H1 (cell line): ENCODE data around the gene ARID4B. TPM values are rescaled to one million over a fixed set of nuclear protein-coding genes. Genes with fewer than 3 reads are reported as not detected.

Source experiments
- CTCF ChIA-PET: fragments of 300-600 bp; sonication (Branson Sonifier 250); formaldehyde crosslinking; loops from one replicate; lab custom pipeline; 2021; ENCODE audit not compliant: partially characterized antibody; lab: Charles Lee
- POLR2A ChIA-PET: fragments of 300-600 bp; sonication (Branson Sonifier 250); formaldehyde crosslinking; loops from one replicate; lab custom pipeline; 2021; ENCODE audit warnings: inconsistent platforms; ENCODE audit not compliant: partially characterized antibody; lab: Charles Lee
- DNase-seq, 2 experiments: peaks; one replicate each; pipeline versions ENCODE4 v3.0.0 to v3.0.0-alpha.2; 2010 to 2022; ENCODE audit warnings: low spot score in 2 of 2, low read depth in 1 of 2, mixed read lengths in 1 of 2
- FAIRE-seq: peaks from 2 replicates; lab custom pipeline; 2011; peaks lifted over from hg19 to GRCh38; lab: Jason Lieb, UNC
- H2AFZ ChIP-seq: 2 replicates; pipeline ENCODE4 v1.8.1; 2012; ENCODE audit warnings: low read length, inconsistent platforms
- H2AK5ac ChIP-seq: 2 replicates; pipeline ENCODE4 v1.6.1; 2013; ENCODE audit warnings: low read depth, low read length
- H2BK120ac ChIP-seq: replicated peaks from 2 replicates; pipeline ENCODE3; 2013; ENCODE audit warnings: low read depth, low read length, inconsistent platforms
- H2BK12ac ChIP-seq: 2 replicates; pipeline ENCODE4 v1.6.1; 2013; ENCODE audit warnings: low read depth, low read length
- H2BK15ac ChIP-seq: 2 replicates; pipeline ENCODE4 v1.6.1; 2013; ENCODE audit warnings: low read length
- H2BK20ac ChIP-seq: 2 replicates; pipeline ENCODE4 v1.6.1; 2013; ENCODE audit warnings: low read length
- H2BK5ac ChIP-seq: 2 replicates; pipeline ENCODE4 v1.6.1; 2013; ENCODE audit warnings: low read depth, low read length
- H3K14ac ChIP-seq: 2 replicates; pipeline ENCODE4 v1.6.1; 2013; ENCODE audit warnings: inconsistent platforms; ENCODE audit not compliant: insufficient read length
- H3K18ac ChIP-seq: 2 replicates; pipeline ENCODE4 v1.6.1; 2013; ENCODE audit warnings: low read length; ENCODE audit errors: extremely low read depth
- H3K23ac ChIP-seq: 2 replicates; pipeline ENCODE4 v1.6.1; 2013; ENCODE audit warnings: inconsistent platforms; ENCODE audit not compliant: insufficient read length
- H3K23me2 ChIP-seq: 2 replicates; pipeline ENCODE4 v1.6.1; 2013; ENCODE audit warnings: low read depth, low read length
- H3K27ac ChIP-seq: 2 replicates; pipeline ENCODE4 v1.6.1; 2011; ENCODE audit warnings: low read depth, low read length, inconsistent platforms
- H3K27me3 ChIP-seq, 4 experiments: replicated peaks in 1 of 4; 1 replicate in 1 of 4; 2 replicates in 3 of 4; pipeline versions ENCODE4 v1.6.1 to v1.8.1; 2011 to 2013; ENCODE audit warnings: low read length in 3 of 4, mild to moderate bottlenecking in 3 of 4, inconsistent platforms in 2 of 4, mixed read lengths in 2 of 4, moderate library complexity in 1 of 4; ENCODE audit not compliant: control insufficient read depth in 3 of 4, insufficient read depth in 3 of 4; ENCODE audit errors: extremely low read depth in 1 of 4
- H3K36me3 ChIP-seq, 4 experiments: 2 replicates each; pipeline versions ENCODE4 v1.6.1 to v1.8.1; 2011 to 2013; ENCODE audit warnings: mild to moderate bottlenecking in 4 of 4, low read length in 3 of 4, moderate library complexity in 2 of 4, control low read depth in 1 of 4, inconsistent platforms in 1 of 4; ENCODE audit not compliant: insufficient read depth in 4 of 4, control insufficient read depth in 2 of 4
- H3K4ac ChIP-seq: replicated peaks from 2 replicates; pipeline ENCODE3; 2013; ENCODE audit warnings: low read length, low read depth, mixed read lengths, inconsistent platforms; ENCODE audit not compliant: insufficient read length
- H3K4me1 ChIP-seq, 4 experiments: replicated peaks in 1 of 4; 1 replicate in 1 of 4; 2 replicates in 3 of 4; pipeline versions ENCODE4 v1.6.1 to v1.8.1; 2011 to 2013; ENCODE audit warnings: low read length in 3 of 4, inconsistent platforms in 2 of 4, mixed read lengths in 1 of 4; ENCODE audit not compliant: insufficient read depth in 4 of 4, control insufficient read depth in 3 of 4
- H3K4me2 ChIP-seq, 2 experiments: 2 replicates each; pipeline versions ENCODE4 v1.6.1 to v1.8.1; 2011 to 2013; ENCODE audit warnings: low read depth in 2 of 2, low read length in 2 of 2, control low read depth in 1 of 2, inconsistent platforms in 1 of 2, mild to moderate bottlenecking in 1 of 2; ENCODE audit not compliant: insufficient read depth in 1 of 2
- H3K4me3 ChIP-seq, 4 experiments: fragments of 200-600, 300-600 bp in 1 of 4; sonication (generic), shearing (Covaris generic), sonication (Bioruptor Twin) in 1 of 4; 2 replicates each; pipeline versions ENCODE4 v1.5.1 to v1.8.1; 2011 to 2016; ENCODE audit warnings: low read length in 4 of 4, low read depth in 3 of 4, control low read depth in 2 of 4, inconsistent platforms in 2 of 4, mild to moderate bottlenecking in 2 of 4, mixed read lengths in 1 of 4, moderate library complexity in 1 of 4; ENCODE audit not compliant: insufficient read depth in 2 of 4; ENCODE audit errors: extremely low read depth in 1 of 4
- H3K56ac ChIP-seq: replicated peaks from 2 replicates; pipeline ENCODE3; 2013; ENCODE audit warnings: low read depth, mild to moderate bottlenecking, mixed read lengths, low read length, inconsistent platforms; ENCODE audit not compliant: insufficient read length
- H3K79me1 ChIP-seq: 2 replicates; pipeline ENCODE4 v1.6.1; 2013; ENCODE audit warnings: low read depth, low read length, control low read depth
- H3K79me2 ChIP-seq, 2 experiments: 2 replicates each; pipeline versions ENCODE4 v1.6.1 to v1.8.1; 2012 to 2013; ENCODE audit warnings: low read length in 2 of 2, mild to moderate bottlenecking in 2 of 2, inconsistent platforms in 1 of 2; ENCODE audit not compliant: insufficient read depth in 2 of 2, control insufficient read depth in 1 of 2
- H3K9ac ChIP-seq, 4 experiments: replicated peaks in 1 of 4; 1 replicate in 1 of 4; 2 replicates in 3 of 4; pipeline versions ENCODE4 v1.6.1 to v1.8.1; 2011 to 2013; ENCODE audit warnings: low read depth in 3 of 4, low read length in 3 of 4, control low read depth in 2 of 4, mild to moderate bottlenecking in 2 of 4, moderate library complexity in 2 of 4, inconsistent platforms in 1 of 4; ENCODE audit errors: extremely low read depth in 1 of 4
- H3K9me3 ChIP-seq, 2 experiments: 2 replicates each; pipeline versions ENCODE4 v1.6.1 to v1.8.1; 2012 to 2013; ENCODE audit warnings: mild to moderate bottlenecking in 2 of 2, moderate library complexity in 2 of 2, control low read depth in 1 of 2, inconsistent platforms in 1 of 2, low read depth in 1 of 2, low read length in 1 of 2, mixed read lengths in 1 of 2; ENCODE audit not compliant: insufficient read depth in 2 of 2
- H4K20me1 ChIP-seq, 2 experiments: replicated peaks in 1 of 2; 2 replicates each; pipeline versions ENCODE3 to v1.8.1; 2011 to 2013; ENCODE audit warnings: inconsistent platforms in 2 of 2, low read length in 2 of 2, mild to moderate bottlenecking in 1 of 2; ENCODE audit not compliant: insufficient read depth in 2 of 2, control insufficient read depth in 1 of 2
- H4K5ac ChIP-seq: 2 replicates; pipeline ENCODE4 v1.6.1; 2013; ENCODE audit warnings: low read length, low read depth, mixed read lengths, inconsistent platforms; ENCODE audit not compliant: insufficient read length
- H4K8ac ChIP-seq: 2 replicates; pipeline ENCODE4 v1.8.0; 2013; ENCODE audit warnings: mild to moderate bottlenecking, moderate library complexity, low read length, inconsistent platforms; ENCODE audit not compliant: insufficient read depth; ENCODE audit errors: extremely low read depth
- H4K91ac ChIP-seq: replicated peaks from 2 replicates; pipeline ENCODE3; 2013; ENCODE audit warnings: low read length, mixed read lengths, inconsistent platforms; ENCODE audit not compliant: insufficient read length
- ASH2L ChIP-seq: fragments of 200-600, 300-600 bp; sonication (generic); IDR thresholded peaks from one replicate; pipeline ENCODE4 v1.7.1; 2017; ENCODE audit warnings: low read length
- BACH1 ChIP-seq: IDR thresholded peaks from 2 replicates; pipeline ENCODE4 v1.6.1; 2012; ENCODE audit warnings: low read length, improper control_type of control experiment
- CBX8 ChIP-seq: fragments of 300-800, 300-1000 bp; sonication (generic); IDR thresholded peaks from 2 replicates; pipeline ENCODE4 v1.7.1; 2016; ENCODE audit warnings: low read depth, low read length, borderline replicate concordance
- CHD1 ChIP-seq: IDR thresholded peaks from 2 replicates; pipeline ENCODE4 v1.6.1; 2012; ENCODE audit warnings: low read depth, low read length, improper control_type of control experiment
- JUND ChIP-seq: IDR thresholded peaks from 2 replicates; pipeline ENCODE4 v1.6.1; 2011; ENCODE audit warnings: mild to moderate bottlenecking, improper control_type of control experiment, low read length
- SP1 ChIP-seq: IDR thresholded peaks from 2 replicates; pipeline ENCODE4 v1.6.1; 2011; ENCODE audit warnings: low read depth, low read length
- SP4 ChIP-seq: IDR thresholded peaks from 2 replicates; pipeline ENCODE4 v1.6.1; 2012; ENCODE audit warnings: low read length, inconsistent platforms
- SUZ12 ChIP-seq: fragments of 200-600 bp; sonication (generic); IDR thresholded peaks from 2 replicates; pipeline ENCODE4 v1.6.1; 2012; ENCODE audit warnings: mild to moderate bottlenecking, inconsistent platforms, low read length, moderate library complexity, mixed read lengths
- USF2 ChIP-seq: IDR thresholded peaks from 2 replicates; pipeline ENCODE4 v1.6.1; 2011; ENCODE audit warnings: low read length, improper control_type of control experiment
- ZNF274 ChIP-seq: IDR thresholded peaks from 2 replicates; pipeline ENCODE4 v1.7.0; 2012; ENCODE audit warnings: low read length, borderline replicate concordance; ENCODE audit errors: extremely low read depth
- WGBS, 2 experiments: shearing (Covaris generic) in 1 of 2; methylation state at CpG; one replicate each; pipeline versions ENCODE4 v1.1.6 to v1.1.7; 2013 to 2015; ENCODE audit warnings: low lambda C conversion rate in 2 of 2, mixed read lengths in 2 of 2, inconsistent platforms in 1 of 2, low coverage in 1 of 2, missing lambda C conversion rate in 1 of 2; ENCODE audit not compliant: insufficient replicate concordance in 2 of 2, insufficient coverage in 1 of 2, insufficient read length in 1 of 2; ENCODE audit errors: extremely low coverage in 1 of 2, missing lambda C conversion rate in 1 of 2; 5-methylcytosine and 5-hydroxymethylcytosine counted together
- polyA plus RNA-seq, 7 experiments: library from polyadenylated mRNA; depleted of rRNA in 3 of 7; stranded (reverse) in 5 of 7; unstranded in 2 of 7; fragments of >200 nt in 5 of 7; fragments of 200-250 nt in 2 of 7; gene quantifications; 1 replicate in 5 of 7; 2 replicates in 1 of 7; 4 replicates in 1 of 7; pipeline versions ENCODE4 v1.2.1 to v1.2.3, GENCODE V29; 2011 to 2013; ENCODE audit warnings: missing spikeins in 2 of 7, mixed read lengths in 2 of 7
- total RNA-seq: library from RNA; stranded (reverse); fragmentation: NEBNext Ultra II Directional; extraction: Animal tissue kit (Norgen Biotek cat#: 25700); gene quantifications from 2 replicates; pipeline ENCODE4 v1.2.1, GENCODE V29; 2021
- TF ChIP-seq, protein P1 (sequence below): IDR thresholded peaks from 2 replicates; pipeline ENCODE4 v1.6.1; 2012; ENCODE audit warnings: inconsistent platforms

Gene ARID4B
- total and polyA plus RNA-seq, 2 of the 8 experiments (the other 6 are each of a cell fraction or from before 2014, with no cell fraction given), result 5.1 to 28.8 TPM

DNA sequence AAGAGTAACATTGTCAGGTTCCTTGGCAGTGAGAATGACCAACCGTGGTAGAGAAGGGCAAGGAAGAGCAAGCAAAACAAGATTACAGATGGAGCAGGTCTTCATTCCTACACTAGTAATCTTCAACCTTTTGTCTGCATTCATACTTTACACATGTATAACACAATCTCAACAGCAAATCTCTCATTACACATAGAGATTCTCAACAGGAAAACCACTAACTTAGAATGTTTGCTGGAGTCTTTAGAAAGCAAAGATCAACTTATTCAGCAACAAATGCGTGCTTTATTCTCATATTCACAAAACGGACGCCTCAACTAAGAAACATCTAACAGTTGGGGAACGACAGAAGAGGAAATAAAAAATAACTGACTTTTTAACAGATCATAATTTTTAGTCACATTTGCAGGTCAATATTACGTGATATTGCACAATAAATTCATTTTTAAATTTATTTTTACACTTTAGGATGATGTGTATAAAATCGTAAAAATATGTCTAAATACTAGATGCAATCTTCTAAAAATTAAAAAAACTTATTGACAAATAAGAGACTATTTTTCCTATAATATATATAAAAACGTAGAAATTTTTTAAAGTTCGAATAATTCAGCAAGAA is 82.9 kb downstream of the ARID4B start:
- no peaks in the 10 kb centered on the region for H4K20me1 ChIP-seq
- FAIRE-seq, result no peak

More for the DNA sequence above, 82.9 kb downstream of the ARID4B start:
- ChIA-PET POLR2A (no interaction called here), CTCF (interaction anchor here (1.6 kb wide), 1 partner anchor 172 kb away, joined by 5 read pairs; no protein-coding TSS in a partner anchor)
- Histone ChIP-seq H2AFZ (no peak overlapping the region), H2BK12ac (no peak overlapping the region), H2BK5ac (no peak overlapping the region), H3K9me3 (no peaks in the 10 kb centered on the region; a peak in 1 of 4 replicates), H3K79me2 (peaks cover 0 to 8% of the 10 kb centered on the region in 2 experiments; a peak in 1 of 4 replicates), H3K23me2 (no peaks in the 10 kb centered on the region), H3K23ac (no peak overlapping the region), H3K36me3 (peaks cover 0 to 24% (median 4%) of the 10 kb centered on the region in 4 experiments; a peak in 2 of 8 replicates), H3K18ac (no peak overlapping the region), H3K56ac (no peak overlapping the region), H2BK20ac (no peak overlapping the region), H3K79me1 (0 out of 2 replicates have a peak, but pooled peaks cover 2% of the 10 kb centered on the region), H3K27me3 (no peaks in the 10 kb centered on the region), H2BK15ac (no peak overlapping the region), H2AK5ac (no peak overlapping the region), H2BK120ac (no peak overlapping the region), H3K27ac (no peak overlapping the region), H3K14ac (no peak overlapping the region), H4K5ac (no peak overlapping the region), H4K91ac (no peak overlapping the region), H3K4me1 (no peaks in the 10 kb centered on the region), H4K8ac (no peak overlapping the region), H3K9ac (no peak overlapping the region), H3K4me3 (no peak overlapping the region), H3K4me2 (no peak overlapping the region), H3K4ac (no peak overlapping the region)
- TF ChIP-seq SUZ12 (no peak), CHD1 (no peak), ASH2L (no peak), ZNF274 (no peak), SP4 (no peak), SP1 (no peak), USF2 (no peak), JUND (no peak), CBX8 (no peak), BACH1 (no peak)
- TF ChIP-seq, protein P1, sequence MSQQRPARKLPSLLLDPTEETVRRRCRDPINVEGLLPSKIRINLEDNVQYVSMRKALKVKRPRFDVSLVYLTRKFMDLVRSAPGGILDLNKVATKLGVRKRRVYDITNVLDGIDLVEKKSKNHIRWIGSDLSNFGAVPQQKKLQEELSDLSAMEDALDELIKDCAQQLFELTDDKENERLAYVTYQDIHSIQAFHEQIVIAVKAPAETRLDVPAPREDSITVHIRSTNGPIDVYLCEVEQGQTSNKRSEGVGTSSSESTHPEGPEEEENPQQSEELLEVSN, result no peak
- DNase-seq, result no peak
- 92% methylated on average over 9 of the region's 9 CpGs; no CpG with 5 or more reads in 1 of the 2 experiments for WGBS, 2 experiments
